Esophagus (tissue), 2 donors: Measurements from ENCODE around the gene TAF12. TPM values are rescaled to one million over a fixed set of nuclear protein-coding genes. Genes with fewer than 3 reads are reported as not detected.
"Not testable (repeated sequence)": the region's sequence is repeated elsewhere in the genome, so short reads cannot be mapped to it uniquely, and the experiment has no call there.

Experiments
- H3K27ac ChIP-seq, 2 donors: one replicate each; pipeline ENCODE4 v1.5.1; 2013; ENCODE audit warnings: low read depth in 2 of 2, mild to moderate bottlenecking in 2 of 2, inconsistent platforms in 1 of 2, low read length in 1 of 2, moderate library complexity in 1 of 2
- H3K27me3 ChIP-seq, 2 donors: one replicate each; pipeline ENCODE4 v1.6.1; 2013; ENCODE audit warnings: low read length in 2 of 2, control low read depth in 1 of 2, mild to moderate bottlenecking in 1 of 2; ENCODE audit not compliant: insufficient read depth in 2 of 2, control insufficient read depth in 1 of 2
- H3K36me3 ChIP-seq, 2 donors: one replicate each; pipeline ENCODE4 v1.6.1; 2013; ENCODE audit warnings: low read length in 1 of 2; ENCODE audit not compliant: control insufficient read depth in 2 of 2, insufficient read depth in 2 of 2
- H3K4me1 ChIP-seq, 2 donors: one replicate each; pipeline ENCODE4 v1.6.1; 2013; ENCODE audit warnings: low read length in 1 of 2; ENCODE audit not compliant: control insufficient read depth in 2 of 2, insufficient read depth in 2 of 2
- H3K4me3 ChIP-seq, 2 donors: one replicate each; pipeline ENCODE4 v1.5.1; 2013; ENCODE audit warnings: low read length in 2 of 2, mild to moderate bottlenecking in 2 of 2, low read depth in 1 of 2, moderate library complexity in 1 of 2
- H3K9me3 ChIP-seq, 2 donors: one replicate each; pipeline ENCODE4 v1.6.1; 2013; ENCODE audit warnings: mild to moderate bottlenecking in 2 of 2, low read depth in 1 of 2, low read length in 1 of 2, moderate library complexity in 1 of 2; ENCODE audit not compliant: control insufficient read depth in 2 of 2, insufficient read depth in 1 of 2
- WGBS, 2 donors: extraction: QIAGEN DNeasy Blood & Tissue Kit; methylation state at CpG; one replicate each; pipeline ENCODE4 v1.1.7; 2013; 5-methylcytosine and 5-hydroxymethylcytosine counted together
- polyA plus RNA-seq, 2 donors: library from polyadenylated mRNA; stranded (reverse); fragments of 200-250 nt; gene quantifications; one replicate each; pipeline ENCODE4 v1.2.3, GENCODE V29; 2013
- donor health status: healthy with polysubstance abuse.
- donor health status: Bipolar disorder and iron deficiency.

Gene TAF12
- polyA plus RNA-seq, 2 donors = 19.3 to 25.2 TPM

DNA sequence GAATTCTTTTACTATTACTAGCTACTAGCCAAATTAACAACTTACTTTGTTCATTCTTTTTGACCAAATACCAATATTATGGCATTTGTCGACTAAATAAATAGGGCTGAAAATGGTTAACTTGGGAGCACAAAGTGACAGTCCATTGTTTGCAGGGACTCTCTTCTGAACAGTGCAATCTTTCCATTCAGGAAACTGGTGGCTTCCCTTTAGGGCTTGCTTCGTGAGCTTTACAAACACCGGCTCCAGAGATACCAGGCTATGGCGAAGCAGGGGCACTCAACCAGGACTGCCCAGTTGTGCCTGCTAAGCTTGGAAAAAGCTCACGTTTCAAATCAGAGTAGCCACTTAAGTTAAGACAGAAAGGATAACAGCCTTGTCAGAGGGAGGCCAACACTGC is 38.5 kb downstream of the TAF12 start:
- no peak overlapping the region for H3K27ac ChIP-seq
- 87 to 94% methylated on average over 5 of the region's 5 CpGs for WGBS, 2 donors
- H3K36me3 ChIP-seq = peaks cover 5 to 7% of the 10 kb centered on the region in 2 donors
- H3K9me3 ChIP-seq = no peaks in the 10 kb centered on the region
- H3K27me3 ChIP-seq = no peaks in the 10 kb centered on the region
- no peak overlapping the region for H3K4me3 ChIP-seq
- no peaks in the 10 kb centered on the region for H3K4me1 ChIP-seq

- Histone ChIP-seq H3K4me1 (no peaks in the 10 kb centered on the region), H3K36me3 (peaks cover 5 to 7% of the 10 kb centered on the region in 2 donors), H3K9me3 (no peaks in the 10 kb centered on the region), H3K27me3 (no peaks in the 10 kb centered on the region), H3K27ac (no peak overlapping the region), H3K4me3 (no peak overlapping the region)
- 66 to 67% methylated on average over 15 of the region's 15 CpGs for WGBS, 2 donors
Measured at GRCh38 chr1:28602536-28603439, 40.1 kb downstream of the TAF12 start.

DNA sequence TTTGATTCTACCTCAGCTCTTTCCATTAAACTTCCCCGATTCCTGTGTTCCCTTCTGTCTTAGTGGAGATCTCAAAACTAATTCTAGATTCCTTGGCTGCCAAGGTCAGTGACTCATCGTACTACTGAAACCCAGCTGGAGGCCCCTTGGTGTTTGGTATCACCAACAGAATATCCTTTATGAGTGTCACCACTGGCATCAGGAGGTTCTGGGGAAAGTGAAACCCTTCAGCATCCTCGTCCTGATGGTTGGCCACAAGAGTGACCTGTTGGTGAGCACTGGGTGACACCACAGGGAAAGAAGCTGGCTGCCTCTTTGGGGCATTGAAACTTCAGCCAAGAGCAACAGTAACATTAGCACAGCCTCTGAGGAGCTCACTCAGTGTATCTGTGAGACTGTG is 41.2 kb downstream of the TAF12 start:
- WGBS, 2 donors = 51 to 56% methylated on average over 3 of the region's 3 CpGs
- no peak overlapping the region for H3K27ac ChIP-seq
- H3K36me3 ChIP-seq = peaks cover 5 to 7% of the 10 kb centered on the region in 2 donors
- no peaks in the 10 kb centered on the region for H3K9me3 ChIP-seq
- no peaks in the 10 kb centered on the region for H3K27me3 ChIP-seq
- H3K4me1 ChIP-seq = no peaks in the 10 kb centered on the region
- H3K4me3 ChIP-seq = no peak overlapping the region

- not testable (repeated sequence) for H3K36me3 ChIP-seq, H3K27me3 ChIP-seq, H3K9me3 ChIP-seq, H3K4me3 ChIP-seq, H3K4me1 ChIP-seq, H3K27ac ChIP-seq
- 96 to 98% methylated on average over 11 of the region's 11 CpGs for WGBS, 2 donors
Measured at GRCh38 chr1:28596276-28596675, 46.6 kb downstream of the TAF12 start.

DNA sequence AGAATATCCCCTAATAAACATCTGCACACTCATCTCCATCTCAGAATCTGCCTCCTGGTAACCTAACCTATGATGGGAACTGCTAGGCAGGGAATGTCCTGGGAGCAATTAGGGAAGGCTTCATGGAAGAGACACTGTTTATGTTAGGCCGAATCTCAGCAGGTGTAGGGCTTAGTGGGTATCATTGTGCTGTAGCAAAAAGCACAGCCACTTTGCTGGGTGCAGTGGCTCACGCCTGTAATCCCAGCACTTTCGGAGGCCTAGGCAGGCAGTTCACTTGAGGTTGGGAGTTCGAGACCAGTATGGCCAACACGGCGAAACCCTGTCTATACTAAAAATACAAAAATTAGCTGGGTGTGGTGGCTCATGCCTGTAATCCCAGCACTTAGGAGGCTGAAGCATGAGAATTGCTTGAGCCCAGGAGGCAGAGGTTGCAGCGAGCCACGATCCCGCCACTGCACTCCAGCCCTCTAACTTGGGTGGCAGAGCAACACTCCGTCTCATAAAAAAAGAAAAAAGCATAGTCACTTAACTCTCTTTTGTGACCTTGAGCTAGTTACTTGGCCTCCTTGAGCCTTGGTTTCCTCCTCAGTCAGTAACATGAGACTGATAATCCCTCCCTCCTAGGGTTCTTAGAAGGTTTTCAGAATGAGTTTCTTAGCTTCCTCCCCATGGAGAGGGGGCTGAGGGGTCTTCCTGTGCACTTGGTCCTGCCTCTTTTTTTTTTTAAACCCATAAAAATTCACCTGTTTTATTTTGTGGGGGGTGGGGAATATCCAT is 47.3 kb downstream of the TAF12 start:
- 90 to 95% methylated on average over 10 of the region's 10 CpGs for WGBS, 2 donors
- H3K27me3 ChIP-seq = no peaks in the 10 kb centered on the region
- H3K27ac ChIP-seq = no peak overlapping the region
- H3K4me3 ChIP-seq = no peak overlapping the region
- H3K36me3 ChIP-seq = no peaks in the 10 kb centered on the region
- H3K9me3 ChIP-seq = no peaks in the 10 kb centered on the region
- peaks cover 0 to 4% of the 10 kb centered on the region in 2 donors for H3K4me1 ChIP-seq

DNA sequence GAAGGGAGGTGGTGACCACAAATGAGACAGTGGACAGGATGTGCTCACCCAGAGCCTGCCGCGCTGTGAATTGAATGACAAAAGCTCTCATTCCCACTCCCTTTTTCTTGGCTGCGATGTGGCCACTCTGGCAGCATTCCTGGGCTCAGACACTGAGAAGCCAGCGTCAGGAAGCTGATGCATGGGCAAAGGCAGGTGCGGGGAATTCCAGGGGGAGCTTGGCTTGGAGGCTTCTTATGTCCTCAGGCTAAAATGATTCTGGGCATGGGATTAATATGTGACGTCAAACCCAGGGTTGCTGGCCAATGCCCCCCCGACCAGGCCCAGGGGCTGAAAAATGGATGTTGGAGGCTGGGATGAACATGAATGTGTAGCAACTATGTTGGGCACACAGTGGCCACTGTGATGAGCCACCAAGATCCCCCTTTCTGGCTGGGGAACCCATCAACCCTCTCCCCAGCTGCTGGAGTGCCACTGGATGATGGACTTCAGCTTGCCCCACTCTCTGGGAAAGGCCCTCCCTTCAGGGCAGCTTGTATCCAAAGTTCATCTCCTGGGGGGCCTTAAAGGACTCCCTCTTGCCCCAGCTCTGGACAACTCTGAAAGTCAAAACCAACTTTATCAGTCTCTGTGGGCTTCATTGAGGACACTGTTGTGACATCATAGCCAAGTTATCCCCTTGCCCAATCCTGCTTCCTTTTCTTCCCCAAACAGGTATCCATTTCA is 48.0 kb downstream of the TAF12 start:
- not testable (repeated sequence) for H3K27ac ChIP-seq, H3K27me3 ChIP-seq, H3K36me3 ChIP-seq, H3K4me3 ChIP-seq, H3K9me3 ChIP-seq, H3K4me1 ChIP-seq
- WGBS, 2 donors = 41 to 57% methylated on average over 7 of the region's 7 CpGs

GRCh38 chr1:28593988-28594356 is 48.9 kb downstream of the TAF12 start:
- H3K27ac ChIP-seq, H3K36me3 ChIP-seq, H3K27me3 ChIP-seq, H3K9me3 ChIP-seq, H3K4me1 ChIP-seq, H3K4me3 ChIP-seq: not testable (repeated sequence)
- WGBS, 2 donors = 77% methylated on average over 3 of the region's 3 CpGs

GRCh38 chr1:28592321-28593071 is 50.4 kb downstream of the TAF12 start:
- 4 to 6% methylated on average over 72 to 81 of the region's 81 CpGs for WGBS, 2 donors
- no peaks in the 10 kb centered on the region for H3K9me3 ChIP-seq
- peaks cover 0 to 4% of the 10 kb centered on the region in 2 donors for H3K4me1 ChIP-seq
- no peaks in the 10 kb centered on the region for H3K36me3 ChIP-seq
- H3K27ac ChIP-seq = no peak overlapping the region
- peak overlapping the region; percentile 40 to 44 for H3K4me3 ChIP-seq
- no peaks in the 10 kb centered on the region for H3K27me3 ChIP-seq
